Measurements from ENCODE around the gene USP32.

USP32 gene

DNA sequence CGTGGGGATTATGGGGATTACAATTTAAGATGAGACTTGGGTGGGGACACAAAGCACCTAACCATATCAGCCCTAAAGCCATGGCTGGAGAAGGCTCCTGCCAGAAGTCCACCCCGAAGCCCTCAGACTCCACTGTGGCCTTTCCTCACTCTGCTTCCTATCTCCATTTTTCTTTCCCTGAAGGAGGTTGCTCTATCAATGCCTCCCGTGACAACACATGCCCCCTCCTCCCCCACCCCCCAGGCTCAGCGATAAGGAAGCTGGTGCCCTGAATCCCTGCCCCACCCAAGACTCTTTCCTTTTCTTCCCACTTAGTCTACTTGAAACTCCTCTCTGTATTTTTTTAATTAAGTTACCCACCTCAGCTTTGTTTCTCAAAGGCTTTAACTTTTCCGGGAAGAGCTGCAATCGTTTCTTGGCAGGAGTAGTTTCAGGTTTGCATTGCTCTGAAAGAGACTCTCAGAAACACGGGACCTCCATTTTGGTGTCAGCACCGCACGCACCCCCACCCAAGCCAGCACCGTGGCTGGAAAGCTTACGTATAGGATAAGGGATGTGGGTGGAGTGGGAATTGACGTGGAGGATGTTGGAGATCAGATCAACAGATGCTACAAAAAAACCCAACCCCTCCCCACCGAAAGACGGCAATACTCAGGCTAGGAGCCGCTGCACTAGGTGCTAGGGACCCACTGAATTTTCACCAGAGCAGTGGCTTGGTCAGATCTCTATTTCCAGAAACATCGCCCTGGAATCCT is 257.4 kb downstream of the USP32 start:
- no peak for DNase-seq (ENCODE audit: low read depth)

DNA sequence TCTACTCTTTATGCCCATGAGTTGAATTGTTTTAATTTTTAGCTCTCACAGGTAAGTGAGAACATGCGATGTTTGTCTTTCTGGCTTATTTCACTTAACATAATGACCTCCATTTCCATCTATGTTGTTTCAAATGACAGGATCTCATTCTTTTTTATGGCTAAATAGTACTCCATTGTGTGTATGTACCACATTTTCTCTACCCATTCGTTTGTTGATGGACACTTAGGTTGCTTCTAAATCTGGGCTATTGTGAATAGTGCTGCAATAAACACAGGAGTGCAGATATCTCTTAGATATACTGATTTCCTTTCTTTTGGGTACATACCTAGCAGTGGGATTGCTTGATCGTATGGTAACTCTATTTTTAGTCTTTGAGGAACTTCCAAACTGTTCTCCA is 261.5 kb downstream of the USP32 start:
- no peak for DNase-seq (ENCODE audit: low read depth)

DNA sequence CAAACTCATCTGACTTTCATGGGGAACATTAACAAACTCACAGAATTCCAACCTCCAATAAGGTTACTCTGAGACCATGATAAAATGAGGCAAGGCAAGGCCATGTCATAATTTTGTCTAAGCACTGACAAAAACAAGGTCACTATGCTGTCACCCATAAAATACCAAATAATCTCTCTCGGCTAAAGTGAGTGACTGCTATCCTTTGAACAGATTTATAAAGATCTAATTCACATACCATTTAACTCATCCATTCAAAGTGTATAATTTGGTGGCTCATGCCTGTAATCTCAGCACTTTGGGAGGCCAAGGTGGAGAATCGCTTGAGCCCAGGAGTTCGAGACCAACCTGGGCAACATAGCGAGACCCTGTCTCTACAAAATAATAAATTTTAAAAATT is 262.8 kb downstream of the USP32 start:
- no peak for DNase-seq (ENCODE audit: low read depth)

Measured in stimulated activated CD8-positive, alpha-beta memory T cell treated with anti-CD3 and anti-CD28 coated beads, Interleukin-4, amount 100 ng/mL, for 24 hours (primary cell).